MM.1S (cell line): ENCODE measurements around the gene OSBPL2.

Source experiments
- DNase-seq: peaks from one replicate; pipeline ENCODE4 v3.0.0-alpha.2; 2015
- H2AFZ ChIP-seq: fragments of 300-600 bp; sonication (generic); 2 replicates; pipeline ENCODE4 v1.6.0; 2016; ENCODE audit warnings: antibody characterized with exemption, low read length
- H3F3A ChIP-seq: fragments of 300-600 bp; sonication (generic); 2 replicates; pipeline ENCODE4 v1.6.1; 2016; ENCODE audit warnings: mild to moderate bottlenecking, antibody characterized with exemption, low read length, moderate library complexity, mixed read lengths; ENCODE audit not compliant: insufficient read depth
- H3K27ac ChIP-seq: fragments of 300-600 bp; sonication (generic); 2 replicates; pipeline ENCODE4 v1.5.1; 2016; ENCODE audit warnings: mild to moderate bottlenecking, low read length
- H3K27me3 ChIP-seq: fragments of 300-600 bp; sonication (generic); replicated peaks from 2 replicates; pipeline ENCODE4 v1.6.0; 2016; ENCODE audit warnings: low read length; ENCODE audit not compliant: insufficient read depth
- H3K36me3 ChIP-seq: fragments of 300-600 bp; sonication (generic); replicated peaks from 2 replicates; pipeline ENCODE4 v1.6.1; 2016; ENCODE audit warnings: mild to moderate bottlenecking, low read length, mixed read lengths; ENCODE audit not compliant: insufficient read depth
- H3K4me1 ChIP-seq: fragments of 300-600 bp; sonication (generic); 2 replicates; pipeline ENCODE4 v1.6.1; 2016; ENCODE audit warnings: low read length, mixed read lengths
- H3K4me2 ChIP-seq: fragments of 300-600 bp; sonication (generic); 2 replicates; pipeline ENCODE4 v1.6.0; 2016; ENCODE audit warnings: low read depth, low read length
- H3K4me3 ChIP-seq: fragments of 300-600 bp; sonication (generic); 2 replicates; pipeline ENCODE4 v1.5.1; 2016; ENCODE audit warnings: low read length, mixed read lengths
- H3K79me2 ChIP-seq: fragments of 300-600 bp; sonication (generic); 2 replicates; pipeline ENCODE4 v1.6.1; 2016; ENCODE audit warnings: mixed run types, low read length, mixed read lengths
- H3K9ac ChIP-seq: fragments of 300-600 bp; sonication (generic); 2 replicates; pipeline ENCODE4 v1.6.1; 2016; ENCODE audit warnings: low read length, mixed read lengths
- H3K9me2 ChIP-seq: fragments of 300-600 bp; sonication (generic); replicated peaks from 2 replicates; pipeline ENCODE4 v1.6.1; 2016; ENCODE audit warnings: mild to moderate bottlenecking, low read length, mixed read lengths; ENCODE audit not compliant: insufficient read depth
- H3K9me3 ChIP-seq: fragments of 300-600 bp; sonication (generic); replicated peaks from 2 replicates; pipeline ENCODE4 v1.6.1; 2016; ENCODE audit warnings: mild to moderate bottlenecking, low read length, mixed read lengths; ENCODE audit not compliant: insufficient read depth
- H4K20me1 ChIP-seq: fragments of 300-600 bp; sonication (generic); 2 replicates; pipeline ENCODE4 v1.6.1; 2016; ENCODE audit warnings: mild to moderate bottlenecking, low read length, moderate library complexity, mixed read lengths; ENCODE audit not compliant: insufficient read depth
- CTCF ChIP-seq: fragments of 300-600 bp; sonication (generic); IDR thresholded peaks from 2 replicates; pipeline ENCODE4 v1.5.1; 2016; ENCODE audit warnings: antibody characterized with exemption, low read length, mixed read lengths
- EZH2 ChIP-seq: fragments of 300-600 bp; sonication (generic); optimal IDR thresholded peaks from 2 replicates; pipeline ENCODE3; 2017; ENCODE audit warnings: low read depth, mild to moderate bottlenecking, antibody characterized with exemption, low read length, mixed read lengths
- EZH2phosphoT487 ChIP-seq: fragments of 300-600 bp; sonication (generic); IDR thresholded peaks from 2 replicates; pipeline ENCODE4 v1.6.1; 2018; ENCODE audit warnings: antibody characterized with exemption, low read length

OSBPL2 gene

GRCh38 chr20:62227977-62228958 is 10.1 kb upstream of the OSBPL2 start:
- no peak overlapping the region for H3K4me2 ChIP-seq
- H3K79me2 ChIP-seq, result no peaks in the 10 kb centered on the region
- no peak for DNase-seq

GRCh38 chr20:62228982-62229545 is 9.3 kb upstream of the OSBPL2 start:
- Histone ChIP-seq H3K9me2 (no peaks in the 10 kb centered on the region), H4K20me1 (no peaks in the 10 kb centered on the region), H3K4me2 (no peak overlapping the region), H3K4me3 (no peak overlapping the region), H3F3A (no peaks in the 10 kb centered on the region), H3K9me3 (no peaks in the 10 kb centered on the region), H3K9ac (no peak overlapping the region), H2AFZ (no peak overlapping the region), H3K27ac (no peak overlapping the region), H3K4me1 (no peaks in the 10 kb centered on the region), H3K79me2 (no peaks in the 10 kb centered on the region), H3K27me3 (peaks cover 64% of the 10 kb centered on the region), H3K36me3 (no peaks in the 10 kb centered on the region)
- DNase-seq, result no peak
- TF ChIP-seq EZH2 (no peak), CTCF (no peak), EZH2phosphoT487 (no peak)

More at GRCh38 chr20:62227977-62228958, 10.1 kb upstream of the OSBPL2 start:
- Histone ChIP-seq H3K27ac (no peak overlapping the region), H3K9me2 (no peaks in the 10 kb centered on the region), H3F3A (no peaks in the 10 kb centered on the region), H3K4me1 (no peaks in the 10 kb centered on the region), H3K9me3 (no peaks in the 10 kb centered on the region), H4K20me1 (no peaks in the 10 kb centered on the region), H3K27me3 (peaks cover 64% of the 10 kb centered on the region), H3K9ac (no peak overlapping the region), H2AFZ (no peak overlapping the region), H3K4me3 (no peak overlapping the region), H3K36me3 (no peaks in the 10 kb centered on the region)
- no peak for TF ChIP-seq EZH2phosphoT487
- no peak for TF ChIP-seq CTCF
- no peak for TF ChIP-seq EZH2

- Histone ChIP-seq H2AFZ (no peak overlapping the region), H3K9ac (no peak overlapping the region), H3K4me3 (no peak overlapping the region), H3F3A (no peaks in the 10 kb centered on the region), H3K4me1 (no peaks in the 10 kb centered on the region), H3K4me2 (no peak overlapping the region), H3K79me2 (no peaks in the 10 kb centered on the region), H3K36me3 (no peaks in the 10 kb centered on the region), H3K27ac (no peak overlapping the region), H3K9me3 (no peaks in the 10 kb centered on the region), H3K27me3 (peaks cover 64% of the 10 kb centered on the region), H3K9me2 (no peaks in the 10 kb centered on the region), H4K20me1 (no peaks in the 10 kb centered on the region)
- TF ChIP-seq CTCF, result no peak
- TF ChIP-seq EZH2, result no peak
- TF ChIP-seq EZH2phosphoT487, result no peak
- DNase-seq, result no peak
Observed at GRCh38 chr20:62229667-62230066, 8.7 kb upstream of the OSBPL2 start.
